NCI-H2081 treated with DMSO at 0.1 percent for 48 hours (cell line): Measurements from ENCODE around the gene SEPHS2.
A peak's percentile ranks its signal among the peaks of the same experiment; 100 is the strongest.
"Not testable (repeated sequence)": the region's sequence is repeated elsewhere in the genome, so short reads cannot be mapped to it uniquely, and the experiment has no call there.

Experiments used
- DNase-seq: peaks from one replicate; lab custom pipeline; 2025; lab: John Stamatoyannopoulos, UW

SEPHS2 gene

DNA sequence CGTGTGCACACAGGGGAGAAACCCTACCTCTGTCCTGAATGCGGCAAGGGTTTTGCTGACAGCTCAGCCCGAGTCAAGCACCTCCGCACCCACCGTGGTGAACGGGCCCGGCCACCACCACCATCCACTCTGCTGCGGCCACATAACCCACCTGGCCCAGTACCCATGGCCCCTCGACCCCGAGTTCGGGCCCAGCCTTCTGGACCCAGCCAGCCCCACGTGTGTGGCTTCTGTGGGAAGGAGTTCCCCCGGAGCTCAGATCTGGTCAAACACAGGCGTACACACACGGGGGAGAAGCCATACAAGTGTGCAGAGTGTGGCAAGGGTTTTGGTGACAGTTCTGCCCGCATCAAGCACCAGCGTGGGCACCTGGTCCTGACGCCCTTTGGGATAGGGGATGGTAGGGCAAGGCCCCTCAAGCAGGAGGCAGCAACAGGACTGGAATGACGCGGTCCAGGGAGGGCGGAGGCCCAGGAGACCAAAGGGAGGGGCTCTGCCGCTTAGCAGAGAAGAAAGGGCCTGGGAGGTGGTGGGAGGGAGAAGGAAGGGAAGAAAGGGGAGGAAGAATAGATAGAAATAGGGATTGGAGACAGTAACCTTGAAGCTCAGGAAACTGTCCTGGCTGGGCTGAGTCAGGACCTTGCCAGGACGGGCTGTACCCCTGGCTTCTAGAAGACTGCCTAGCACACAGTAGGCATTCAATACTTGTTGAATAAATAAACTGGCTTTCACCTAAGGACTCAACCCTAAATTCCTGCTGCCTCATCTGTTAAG, 46.8 kb downstream of the SEPHS2 start:
- no peak for DNase-seq

DNA sequence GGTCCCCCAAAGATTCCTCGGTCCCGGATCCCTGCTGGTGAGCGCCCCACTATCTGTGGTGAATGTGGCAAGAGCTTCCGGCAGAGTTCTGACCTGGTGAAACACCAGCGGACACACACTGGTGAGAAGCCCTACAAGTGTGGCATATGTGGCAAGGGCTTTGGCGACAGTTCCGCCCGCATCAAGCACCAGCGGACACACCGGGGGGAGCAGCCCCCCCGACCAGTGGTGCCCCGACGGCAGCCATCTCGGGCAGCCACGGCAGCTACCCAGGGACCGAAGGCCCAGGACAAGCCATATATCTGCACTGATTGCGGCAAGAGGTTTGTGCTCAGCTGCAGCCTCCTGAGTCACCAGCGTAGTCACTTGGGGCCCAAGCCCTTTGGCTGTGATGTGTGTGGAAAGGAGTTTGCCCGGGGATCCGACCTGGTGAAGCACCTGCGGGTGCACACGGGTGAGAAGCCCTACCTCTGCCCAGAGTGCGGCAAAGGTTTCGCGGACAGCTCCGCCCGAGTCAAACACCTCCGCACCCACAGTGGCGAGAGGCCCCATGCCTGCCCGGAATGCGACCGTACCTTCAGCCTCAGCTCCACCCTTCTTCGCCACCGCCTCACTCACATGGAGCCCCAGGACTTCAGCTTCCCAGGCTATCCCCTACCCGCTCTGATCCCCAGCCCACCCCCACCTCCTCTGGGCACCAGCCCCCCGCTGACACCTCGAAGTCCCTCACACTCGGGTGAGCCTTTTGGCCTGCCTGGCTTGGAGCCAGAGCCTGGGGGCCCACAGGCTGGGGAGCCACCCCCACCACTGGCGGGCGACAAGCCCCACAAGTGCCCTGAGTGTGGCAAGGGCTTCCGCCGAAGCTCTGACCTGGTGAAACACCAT, 47.7 kb downstream of the SEPHS2 start:
- DNase-seq, result no peak

DNA sequence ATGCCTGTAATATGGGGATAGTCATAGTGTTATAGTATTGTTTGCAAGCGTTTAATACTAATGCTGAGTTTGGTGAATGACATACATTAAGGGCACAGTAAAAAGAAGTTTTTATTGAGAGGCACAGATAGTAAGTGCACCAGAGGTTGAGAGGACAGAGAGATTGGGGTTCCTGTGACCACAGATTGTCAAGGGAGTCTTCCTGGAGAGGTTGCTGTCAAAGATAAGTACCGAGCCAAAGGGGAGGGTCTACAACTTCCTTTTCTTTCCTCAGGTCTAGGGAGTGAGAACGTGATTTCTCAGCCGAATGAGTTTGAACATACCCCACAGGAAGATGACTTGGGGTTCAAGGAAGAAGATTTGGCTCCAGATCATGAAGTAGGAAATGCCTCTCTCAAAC, 48.6 kb downstream of the SEPHS2 start:
- DNase-seq, result no peak

DNA sequence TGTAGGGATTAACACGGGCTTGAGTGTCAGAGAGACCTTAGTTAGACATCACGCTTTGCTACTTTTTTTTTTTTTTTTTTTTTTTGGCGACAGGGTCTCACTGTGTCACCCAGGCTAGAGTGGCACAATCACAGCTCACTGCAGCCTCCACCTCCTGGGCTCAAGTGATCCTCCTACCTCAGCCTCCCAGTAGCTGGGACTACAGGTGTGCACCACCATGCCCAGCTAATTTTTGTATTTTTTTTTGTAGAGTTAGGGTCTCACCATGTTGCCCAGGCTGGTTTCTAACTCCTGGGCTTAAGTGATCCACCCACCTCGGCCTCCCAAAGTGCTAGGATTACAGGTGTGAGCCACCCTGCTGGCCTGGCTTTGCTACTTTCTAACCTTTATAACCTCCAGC, 49.0 kb downstream of the SEPHS2 start:
- not testable (repeated sequence) for DNase-seq

DNA sequence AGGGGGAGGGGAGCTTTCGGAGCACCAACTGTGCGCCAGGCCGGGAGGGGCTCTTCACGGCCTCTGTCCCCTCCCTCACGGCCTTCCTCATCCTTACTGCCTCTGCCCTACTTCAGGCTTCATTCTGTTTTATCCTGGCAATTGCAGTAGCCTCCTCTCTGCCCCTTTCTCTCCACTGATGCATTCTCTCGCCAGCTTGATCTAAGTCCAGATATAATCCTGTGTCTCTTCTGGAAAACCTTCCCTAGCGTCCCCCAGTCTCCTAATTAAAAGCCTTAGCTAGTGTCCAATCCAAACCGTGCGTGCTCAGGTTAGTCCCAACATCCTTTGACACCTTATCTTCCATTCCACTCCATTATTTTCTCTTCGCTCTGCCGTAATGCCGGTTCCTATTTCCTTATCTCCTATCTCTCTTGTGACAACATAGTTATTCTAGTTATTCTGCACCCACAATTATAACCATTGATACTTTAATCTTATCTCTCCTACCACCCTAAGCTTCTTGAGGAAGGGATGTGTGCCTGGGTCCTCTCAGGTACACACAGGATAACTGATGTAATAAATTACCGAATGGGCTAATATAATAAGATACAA, 49.6 kb downstream of the SEPHS2 start:
- DNase-seq, result no peak

DNA sequence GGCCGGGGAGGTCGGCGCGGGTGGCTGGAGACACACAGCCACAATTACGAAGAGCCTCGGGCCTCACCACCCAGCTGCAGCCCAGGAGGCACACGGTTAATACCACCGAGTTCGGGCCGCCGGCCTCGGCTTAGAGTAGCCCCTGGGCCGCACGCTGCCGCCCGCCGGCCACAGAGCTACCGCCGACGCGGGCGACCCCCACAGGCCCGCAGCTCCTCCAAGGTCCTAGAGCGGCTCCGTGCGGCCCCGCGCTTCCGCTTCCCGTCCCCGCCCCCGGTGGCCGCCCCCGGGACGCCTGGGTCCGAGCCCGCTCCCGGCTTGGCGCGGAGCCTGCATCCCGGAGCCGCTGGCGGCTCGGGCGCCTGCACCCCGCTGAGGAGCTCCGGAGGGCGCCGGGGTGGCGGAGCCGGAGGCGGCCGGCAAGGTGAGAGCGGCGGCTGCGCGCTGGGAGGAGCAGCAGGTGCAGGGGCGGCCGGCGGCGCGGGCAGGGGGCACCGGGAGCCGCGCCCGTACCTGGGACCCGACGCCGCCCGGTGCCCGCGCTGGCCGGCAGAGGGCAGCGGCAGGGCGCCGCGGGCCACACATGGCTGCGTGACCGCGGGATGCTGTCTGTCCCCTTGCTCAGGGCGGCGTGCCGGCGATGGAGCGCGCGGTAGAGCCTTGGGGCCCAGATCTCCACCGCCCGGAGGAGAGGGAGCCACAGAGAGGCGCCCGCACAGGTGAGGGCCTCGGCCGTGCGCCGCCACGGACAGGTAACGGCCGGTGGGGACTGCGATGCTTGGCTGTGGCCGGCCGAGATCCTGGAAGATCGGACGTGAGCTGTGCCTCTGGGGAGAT, 50.3 kb downstream of the SEPHS2 start, which contains the start of gene ZNF48:
Gene ZNF48 (plus strand): TSS at position 266 of the 837 bp plus-strand sequence. CDS start 375 bp downstream, at position 641.
- peak; percentile 6 for DNase-seq

DNA sequence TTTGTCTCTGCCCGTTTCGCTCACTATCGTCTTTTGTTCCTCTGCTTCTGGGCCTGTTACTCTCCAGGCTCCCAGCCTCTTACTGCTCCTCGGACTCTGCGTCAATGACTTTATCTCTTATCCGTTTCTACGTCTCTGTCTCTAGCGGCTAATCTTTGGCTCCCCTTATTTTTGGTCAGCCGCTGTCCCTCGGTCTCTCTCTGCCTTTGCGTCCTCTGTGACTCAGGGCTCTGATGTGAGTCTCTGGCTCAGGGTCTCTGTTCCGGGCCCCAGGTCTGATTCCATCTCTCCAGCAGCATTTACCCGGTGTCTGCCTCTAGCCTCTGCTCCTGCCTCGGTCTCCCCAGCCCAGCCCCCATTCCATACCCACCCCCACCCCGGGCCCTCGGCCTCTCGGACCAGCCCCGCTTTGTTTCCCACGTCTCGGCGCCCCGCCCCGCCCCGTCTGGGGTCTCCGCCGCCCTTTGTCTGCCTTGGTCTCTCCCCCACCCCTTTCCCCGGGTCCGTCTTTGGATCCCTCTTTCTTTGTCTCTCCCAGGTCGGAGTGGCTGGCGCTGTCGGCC, 51.0 kb downstream of the SEPHS2 start:
- DNase-seq, result no peak
